ENCODE results near the gene MIF4GD. TPM values are rescaled to one million over a fixed set of nuclear protein-coding genes. Genes with fewer than 3 reads are reported as not detected.
"Not testable (repeated sequence)": the region's sequence is repeated elsewhere in the genome, so short reads cannot be mapped to it uniquely, and the experiment has no call there.

Gene MIF4GD
- 10 to 100 TPM; 18.4 to 24.7 TPM for total RNA-seq
- long read RNA-seq, transcript MIF4GD-202 (6 exons, 1,306 nt), result major isoform, 16 of 38 reads
- long read RNA-seq, partial matches to known transcripts, result 9 of 38 reads
- long read RNA-seq, other reads (novel, unspliced or antisense), result 2 of 38 reads

GRCh38 chr17:75270966-75271232, at the start of gene MIF4GD:
Gene MIF4GD (minus strand): TSS chr17:75271231. CDS start chr17:75270195, 1,036 bp downstream.
- intact Hi-C loops (cut with DNase I, micrococcal nuclease), result no loop called here
- DNase-seq, result no peak
- no peak for ATAC-seq

GRCh38 chr17:75319904-75320691, 49.1 kb upstream of the MIF4GD start:
- ATAC-seq (no peak), DNase-seq (no peak)
- intact Hi-C loops (cut with DNase I, micrococcal nuclease), result loop anchor here in 1 of 2 donors (10.0 kb wide), 1 partner anchor 85 kb away; the partner anchor contains the start of gene GRB2

GRCh38 chr17:75318615-75319222, 47.7 kb upstream of the MIF4GD start:
- intact Hi-C loops (cut with DNase I, micrococcal nuclease), result no loop called here
- no peak for ATAC-seq
- no peak for DNase-seq

GRCh38 chr17:75318211-75318610, 47.2 kb upstream of the MIF4GD start:
- ATAC-seq (no peak), DNase-seq (no peak)
- intact Hi-C loops (cut with DNase I, micrococcal nuclease), result no loop called here

GRCh38 chr17:75317671-75318070, 46.6 kb upstream of the MIF4GD start:
- DNase-seq, result peak; percentile 45 to 57
- intact Hi-C loops (cut with DNase I, micrococcal nuclease), result no loop called here
- peak; percentile 41 for ATAC-seq

- no peak for ATAC-seq
- intact Hi-C loops (cut with DNase I, micrococcal nuclease), result no loop called here
- no peak for DNase-seq
Observed at GRCh38 chr17:75316253-75316652, 45.2 kb upstream of the MIF4GD start.

- intact Hi-C loops (cut with DNase I, micrococcal nuclease), result no loop called here
- DNase-seq (no peak), ATAC-seq (no peak)
Observed at GRCh38 chr17:75315541-75316243, 44.7 kb upstream of the MIF4GD start.

- intact Hi-C loops (cut with DNase I, micrococcal nuclease), result no loop called here
- peak in 1 of 2 donors; percentile 25 for DNase-seq
- no peak for ATAC-seq
Observed at GRCh38 chr17:75313941-75314551, 43.0 kb upstream of the MIF4GD start.

GRCh38 chr17:75308732-75309629, 38.0 kb upstream of the MIF4GD start:
- intact Hi-C loops (cut with DNase I, micrococcal nuclease), result no loop called here
- DNase-seq, result peak; percentile 75 to 80
- ATAC-seq, result peak; percentile 93

GRCh38 chr17:75307957-75308731, 37.1 kb upstream of the MIF4GD start:
- intact Hi-C loops (cut with DNase I, micrococcal nuclease), result no loop called here
- no peak for ATAC-seq
- DNase-seq, result no peak

GRCh38 chr17:75301502-75302206, 30.6 kb upstream of the MIF4GD start:
- ATAC-seq (no peak), DNase-seq (no peak)
- intact Hi-C loops (cut with DNase I, micrococcal nuclease), result no loop called here

GRCh38 chr17:75301049-75301448, 30.0 kb upstream of the MIF4GD start:
- intact Hi-C loops (cut with DNase I, micrococcal nuclease), result no loop called here
- DNase-seq (no peak), ATAC-seq (no peak)

GRCh38 chr17:75300280-75300679, 29.2 kb upstream of the MIF4GD start:
- intact Hi-C loops (cut with DNase I, micrococcal nuclease), result no loop called here
- DNase-seq (no peak), ATAC-seq (no peak)

- peak; percentile 40 for ATAC-seq
- DNase-seq, result no peak
- intact Hi-C loops (cut with DNase I, micrococcal nuclease), result no loop called here
Observed at GRCh38 chr17:75295201-75296158, 24.4 kb upstream of the MIF4GD start.

GRCh38 chr17:75292810-75293448, 21.9 kb upstream of the MIF4GD start:
- intact Hi-C loops (cut with DNase I, micrococcal nuclease); DNase-seq; ATAC-seq: not testable (repeated sequence)
